ENCODE data around the gene ZNF831. TPM values are rescaled to one million over a fixed set of nuclear protein-coding genes. Genes with fewer than 3 reads are reported as not detected.

The ZNF831 gene
- total and polyA plus RNA-seq, 10 of the 15 experiments (the other 5 are each of a cell fraction or from before 2014, with no cell fraction given), result 0.01 to 0.97 (median 0.23) TPM

DNA sequence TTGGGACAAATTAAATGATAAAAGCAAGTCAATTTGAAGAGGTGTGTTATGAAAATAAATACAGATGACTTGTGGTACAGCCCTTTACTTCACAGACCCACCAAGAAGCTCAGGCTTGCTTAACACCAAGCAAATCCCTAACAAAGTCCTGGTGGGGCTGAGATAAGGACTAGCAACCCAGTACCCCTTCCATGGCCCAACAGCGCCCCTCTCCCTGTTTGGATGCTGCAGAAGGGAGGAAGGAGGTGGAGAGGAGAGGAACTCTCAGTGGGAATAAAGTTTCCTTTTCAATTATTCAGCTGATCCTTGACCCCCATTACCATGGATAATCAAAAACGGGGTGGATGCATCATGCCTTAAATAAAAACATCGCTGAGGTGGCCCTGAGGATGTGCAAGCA, 4.5 kb upstream of the ZNF831 start:
- no peak for ATAC-seq
- RAD21 ChIA-PET (ENCODE audit: unreplicated experiment), result no interaction called here
- Histone ChIP-seq H4K20me1 (ENCODE audit: control insufficient read depth, insufficient read depth) (no peaks in the 10 kb centered on the region), H3K27ac (ENCODE audit: control insufficient read depth, insufficient read depth) (no peak overlapping the region), H3K4me2 (ENCODE audit: control insufficient read depth, insufficient read depth) (no peak overlapping the region), H3K36me3 (ENCODE audit: control insufficient read depth in 2 of 2, insufficient read depth in 2 of 2, low read length in 1 of 2) (no peaks in the 10 kb centered on the region), H3K9ac (ENCODE audit: control insufficient read depth, insufficient read depth, low read length) (no peak overlapping the region), H3K4me1 (ENCODE audit: control insufficient read depth, insufficient read depth, low read length) (no peaks in the 10 kb centered on the region), H3K79me2 (ENCODE audit: control insufficient read depth, insufficient read depth, low read length) (no peaks in the 10 kb centered on the region), H3K9me3 (replicated peaks; ENCODE audit: control insufficient read depth, insufficient read depth, low read length) (no peaks in the 10 kb centered on the region), H2AFZ (ENCODE audit: control insufficient read depth, low read depth, low read length) (no peak overlapping the region), H3K4me3 (no peak overlapping the region), H3K27me3 (replicated peaks in 1 of 2; ENCODE audit: control insufficient read depth in 2 of 2, insufficient read depth in 2 of 2, low read length in 1 of 2) (peaks cover 0 to 2% of the 10 kb centered on the region in 2 experiments; a peak in 1 of 4 replicates)
- CTCF ChIA-PET, result no interaction called here
- 20% methylated on average over 3 of the region's 3 CpGs for WGBS (ENCODE audit: insufficient coverage, insufficient replicate concordance, low lambda C conversion rate, missing lambda C conversion rate)
- no TSS peak for BruUV-seq (replicated peaks)
- TF ChIP-seq LARP7 (IDR thresholded peaks at IDR 0.05) (no peak), SREBF2 (IDR thresholded peaks at IDR 0.05; ENCODE audit: low read length) (no peak), RFX5 (IDR thresholded peaks at IDR 0.05; ENCODE audit: low read depth, low read length) (no peak), E2F4 (IDR thresholded peaks at IDR 0.05; ENCODE audit: low read depth, low read length) (no peak), POLR2AphosphoS5 (IDR thresholded peaks at IDR 0.05; ENCODE audit: low read length) (no peak), ZNF622 (IDR thresholded peaks at IDR 0.05) (no peak), YY1 (IDR thresholded peaks at IDR 0.05; ENCODE audit: low read depth, low read length) (no peak), BHLHE40 (IDR thresholded peaks at IDR 0.05; ENCODE audit: borderline replicate concordance in 1 of 2, low read depth in 2 of 2, low read length in 1 of 2) (no peak), FOS (IDR thresholded peaks at IDR 0.05; ENCODE audit: borderline replicate concordance, extremely low read depth, insufficient read length) (no peak), NFYA (IDR thresholded peaks at IDR 0.05; ENCODE audit: borderline replicate concordance, low read depth, low read length) (no peak), SMC3 (IDR thresholded peaks at IDR 0.05; ENCODE audit: borderline replicate concordance, low read length) (no peak), ZNF217 (IDR thresholded peaks at IDR 0.05) (no peak), TAF1 (IDR thresholded peaks at IDR 0.05; ENCODE audit: borderline replicate concordance, low read depth, low read length) (no peak), HSF1 (IDR thresholded peaks at IDR 0.05; ENCODE audit: low read depth, low read length) (no peak), HCFC1 (IDR thresholded peaks at IDR 0.05; ENCODE audit: low read length) (no peak), ELK1 (IDR thresholded peaks at IDR 0.05; ENCODE audit: low read depth, low read length) (no peak), RELA (IDR thresholded peaks at IDR 0.05; ENCODE audit: borderline replicate concordance, partially characterized antibody) (no peak)
- TF ChIP-seq, protein P1, sequence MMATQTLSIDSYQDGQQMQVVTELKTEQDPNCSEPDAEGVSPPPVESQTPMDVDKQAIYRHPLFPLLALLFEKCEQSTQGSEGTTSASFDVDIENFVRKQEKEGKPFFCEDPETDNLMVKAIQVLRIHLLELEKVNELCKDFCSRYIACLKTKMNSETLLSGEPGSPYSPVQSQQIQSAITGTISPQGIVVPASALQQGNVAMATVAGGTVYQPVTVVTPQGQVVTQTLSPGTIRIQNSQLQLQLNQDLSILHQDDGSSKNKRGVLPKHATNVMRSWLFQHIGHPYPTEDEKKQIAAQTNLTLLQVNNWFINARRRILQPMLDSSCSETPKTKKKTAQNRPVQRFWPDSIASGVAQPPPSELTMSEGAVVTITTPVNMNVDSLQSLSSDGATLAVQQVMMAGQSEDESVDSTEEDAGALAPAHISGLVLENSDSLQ (IDR thresholded peaks at IDR 0.05), result no peak
- no peak for FAIRE-seq
- in situ Hi-C loops (cut with MboI), result no loop called here
- SMC1A ChIA-PET (ENCODE audit: uncharacterized antibody, unreplicated experiment), result no interaction called here
- POLR2A ChIA-PET, result no interaction called here
- intact Hi-C loops (cut with micrococcal nuclease; ENCODE audit: unreplicated experiment), result no loop called here
- no peak for DNase-seq (ENCODE audit: low read depth, low spot score)

Data from GM12878 (cell line).